SK-N-SH (cell line): ENCODE measurements around the gene NNT. TPM values are rescaled to one million over a fixed set of nuclear protein-coding genes. Genes with fewer than 3 reads are reported as not detected.

Source experiments
- CTCF ChIA-PET: fragments of 300-600, 350-600 bp; formaldehyde crosslinking; extraction: SDS; loops from one replicate; lab custom pipeline; 2021; lab: Yijun Ruan, JAX
- POLR2A ChIA-PET: fragments of 350-600 bp; sonication (Branson Sonifier 250); formaldehyde crosslinking; extraction: SDS; loops from one replicate; lab custom pipeline; 2020; ENCODE audit warnings: antibody characterized with exemption, inconsistent platforms; lab: Yijun Ruan, JAX
- DNase-seq: peaks from one replicate; pipeline ENCODE4 v3.0.0; 2012
- H2AFZ ChIP-seq: fragments of 200-600 bp; sonication (generic); 2 replicates; pipeline ENCODE4 v1.8.1; 2016; ENCODE audit warnings: antibody characterized with exemption, mild to moderate bottlenecking, low read depth
- H3F3A ChIP-seq: fragments of 200-600 bp; sonication (generic); replicated peaks from 2 replicates; pipeline ENCODE3; 2016; ENCODE audit warnings: antibody characterized with exemption, mild to moderate bottlenecking; ENCODE audit not compliant: insufficient read depth
- H3K27ac ChIP-seq, 2 experiments: fragments of 200-500 bp in 1 of 2; fragments of 200-600 bp in 1 of 2; sonication (Bioruptor generic) in 1 of 2; sonication (generic), shearing (Covaris generic) in 1 of 2; 2 replicates each; pipeline versions ENCODE4 v1.5.1 to v1.6.1; 2014 to 2016; ENCODE audit warnings: low read depth in 2 of 2, inconsistent platforms in 1 of 2, low read length in 1 of 2, mild to moderate bottlenecking in 1 of 2, mixed read lengths in 1 of 2
- H3K27me3 ChIP-seq: fragments of 200-600 bp; sonication (generic), shearing (Covaris generic); 2 replicates; pipeline ENCODE4 v1.6.1; 2016; ENCODE audit warnings: mixed run types; ENCODE audit not compliant: insufficient read depth
- H3K36me3 ChIP-seq, 2 experiments: fragments of 200-500 bp in 1 of 2; fragments of 200-600 bp in 1 of 2; sonication (Bioruptor generic) in 1 of 2; sonication (generic) in 1 of 2; replicated peaks in 1 of 2; 2 replicates each; pipeline versions ENCODE3 to v1.5.1; 2014 to 2016; ENCODE audit warnings: low read length in 1 of 2, mild to moderate bottlenecking in 1 of 2; ENCODE audit not compliant: insufficient read depth in 2 of 2, control insufficient read depth in 1 of 2
- H3K4me1 ChIP-seq, 2 experiments: fragments of 200-500 bp in 1 of 2; fragments of 200-600 bp in 1 of 2; sonication (Bioruptor generic) in 1 of 2; sonication (generic), shearing (Covaris generic) in 1 of 2; 2 replicates each; pipeline versions ENCODE4 v1.5.1 to v1.6.1; 2014 to 2016; ENCODE audit warnings: low read depth in 1 of 2, low read length in 1 of 2, mixed run types in 1 of 2; ENCODE audit not compliant: insufficient read depth in 2 of 2, control insufficient read depth in 1 of 2
- H3K4me2 ChIP-seq: fragments of 200-600 bp; sonication (generic), shearing (Covaris generic); 2 replicates; pipeline ENCODE4 v1.6.1; 2017; ENCODE audit warnings: mixed run types
- H3K4me3 ChIP-seq, 2 experiments: fragments of 200-500 bp in 1 of 2; fragments of 200-600 bp in 1 of 2; sonication (Bioruptor generic) in 1 of 2; sonication (generic), shearing (Covaris generic) in 1 of 2; 2 replicates each; pipeline versions ENCODE4 v1.5.1 to v1.8.1; 2014 to 2016; ENCODE audit warnings: low read depth in 2 of 2, inconsistent platforms in 1 of 2, low read length in 1 of 2, mild to moderate bottlenecking in 1 of 2, mixed read lengths in 1 of 2, moderate library complexity in 1 of 2
- H3K79me2 ChIP-seq: fragments of 200-600 bp; sonication (generic); 2 replicates; pipeline ENCODE4 v1.8.1; 2017; ENCODE audit warnings: mild to moderate bottlenecking; ENCODE audit not compliant: insufficient read depth
- H3K9ac ChIP-seq: fragments of 200-600 bp; sonication (generic); 2 replicates; pipeline ENCODE4 v1.6.1; 2017; ENCODE audit warnings: mixed run types
- H3K9me2 ChIP-seq: fragments of 200-600 bp; sonication (generic); 2 replicates; pipeline ENCODE4 v1.6.1; 2017; ENCODE audit warnings: mixed run types
- H3K9me3 ChIP-seq: fragments of 200-600 bp; sonication (generic); 2 replicates; pipeline ENCODE4 v1.6.1; 2017; ENCODE audit warnings: mixed run types, mild to moderate bottlenecking, moderate library complexity
- H4K20me1 ChIP-seq: fragments of 200-600 bp; sonication (generic); 2 replicates; pipeline ENCODE4 v1.6.1; 2017; ENCODE audit warnings: mild to moderate bottlenecking, mixed run types; ENCODE audit not compliant: insufficient read depth
- CHD2 ChIP-seq: fragments of 150-350 bp; IDR thresholded peaks from 2 replicates; pipeline ENCODE4 v1.6.1; 2018; ENCODE audit warnings: low read length; ENCODE audit not compliant: partially characterized antibody
- CTCF ChIP-seq: fragments of 200-600 bp; sonication (generic); IDR thresholded peaks from 2 replicates; pipeline ENCODE4 v1.6.1; 2017; ENCODE audit warnings: antibody characterized with exemption, mild to moderate bottlenecking, moderate library complexity
- EP300 ChIP-seq, 2 experiments: IDR thresholded peaks; 2 replicates each; pipeline versions ENCODE4 v1.4.0 to v1.6.1; 2012; ENCODE audit warnings: borderline replicate concordance in 1 of 2, low read depth in 1 of 2, low read length in 1 of 2
- EZH2phosphoT487 ChIP-seq: fragments of 200-600 bp; sonication (generic); IDR thresholded peaks from 2 replicates; pipeline ENCODE4 v1.6.1; 2017; ENCODE audit warnings: low read depth, mixed run types, mild to moderate bottlenecking, antibody characterized with exemption, moderate library complexity, borderline replicate concordance
- FOSL2 ChIP-seq: IDR thresholded peaks from 2 replicates; pipeline ENCODE4 v1.4.0; 2012; ENCODE audit warnings: low read depth, mild to moderate bottlenecking, moderate library complexity, borderline replicate concordance
- GABPA ChIP-seq: IDR thresholded peaks from 2 replicates; pipeline ENCODE4 v1.4.0; 2012; ENCODE audit warnings: low read depth, mild to moderate bottlenecking
- GATA2 ChIP-seq: sonication (generic); formaldehyde crosslinking; IDR thresholded peaks from 2 replicates; pipeline ENCODE4 v1.5.0; 2020; ENCODE audit warnings: mild to moderate bottlenecking, missing genetic modification reagents
- JUND ChIP-seq: IDR thresholded peaks from 2 replicates; pipeline ENCODE4 v1.4.0; 2012
- MAX ChIP-seq: IDR thresholded peaks from 2 replicates; pipeline ENCODE4 v1.4.0; 2012; ENCODE audit warnings: low read depth
- NRF1 ChIP-seq: IDR thresholded peaks from 2 replicates; pipeline ENCODE4 v1.6.1; 2012; ENCODE audit warnings: low read depth, mild to moderate bottlenecking, low read length
- PBX3 ChIP-seq: IDR thresholded peaks from 2 replicates; pipeline ENCODE4; 2012
- RAD21 ChIP-seq: IDR thresholded peaks from 2 replicates; pipeline ENCODE4 v1.6.1; 2012; ENCODE audit warnings: mild to moderate bottlenecking, low read length
- RXRA ChIP-seq: IDR thresholded peaks from 2 replicates; pipeline ENCODE4 v1.4.0; 2012; ENCODE audit warnings: low read depth, mild to moderate bottlenecking, borderline replicate concordance
- SIN3A ChIP-seq: IDR thresholded peaks from 2 replicates; pipeline ENCODE4 v1.6.1; 2012; ENCODE audit warnings: low read depth, mild to moderate bottlenecking, low read length, moderate library complexity, borderline replicate concordance
- TAF1 ChIP-seq: IDR thresholded peaks from 2 replicates; pipeline ENCODE4 v1.6.1; 2012; ENCODE audit warnings: low read depth, mild to moderate bottlenecking, low read length, moderate library complexity, borderline replicate concordance
- TCF12 ChIP-seq: IDR thresholded peaks from 2 replicates; pipeline ENCODE4 v1.4.0; 2012
- USF1 ChIP-seq: IDR thresholded peaks from 2 replicates; pipeline ENCODE4 v1.4.0; 2012; ENCODE audit warnings: low read depth, borderline replicate concordance
- YY1 ChIP-seq: IDR thresholded peaks from 2 replicates; pipeline ENCODE4 v1.4.0; 2012; ENCODE audit warnings: low read depth, mild to moderate bottlenecking
- WGBS: methylation state at CpG from one replicate; pipeline ENCODE4 v1.1.6; 2017; ENCODE audit warnings: low lambda C conversion rate; 5-methylcytosine and 5-hydroxymethylcytosine counted together
- polyA plus RNA-seq, 3 experiments: library from polyadenylated mRNA; depleted of rRNA; stranded (reverse); fragments of >200 nt; gene quantifications; 2 replicates each; pipeline ENCODE4 v1.2.3, GENCODE V29; 2012

NNT gene
- polyA plus RNA-seq, 1 of the 3 experiments (the other 2 are of a cell fraction) = 21.9 TPM

- H3K36me3 ChIP-seq = peaks cover 45 to 46% of the 10 kb centered on the region in 2 experiments
- H3K9me2 ChIP-seq = no peaks in the 10 kb centered on the region
- H3K4me2 ChIP-seq = peak overlapping the region; percentile 5; the same call in 1 of the 2 replicates
- DNase-seq = no peak
- no peak overlapping the region for H2AFZ ChIP-seq
- TF ChIP-seq TCF12 = no peak
- peak; percentile 25; the same call in 1 of the 2 replicates for TF ChIP-seq PBX3
- TF ChIP-seq EP300 (IDR thresholded peaks at IDR 0.05; ENCODE audit: borderline replicate concordance in 1 of 2, low read depth in 1 of 2, low read length in 1 of 2) = 0 out of 4 replicates have a peak, but pooled peaks of 1 of the 2 experiments have one; percentile 14
- POLR2A ChIA-PET = no interaction called here
- no peaks in the 10 kb centered on the region for H3K9me3 ChIP-seq
- CTCF ChIA-PET = interaction anchor here (1.8 to 2.9 kb wide), 2 partner anchors 19 to 27 kb away, joined by 4 to 11 read pairs; no protein-coding TSS in a partner anchor
- no peaks in the 10 kb centered on the region for H3K27me3 ChIP-seq
- peak overlapping the region in 1 of 2 experiments; percentile 54; a peak in 2 of 4 replicates for H3K27ac ChIP-seq
- no peaks in the 10 kb centered on the region for H4K20me1 ChIP-seq
- H3F3A ChIP-seq = peaks cover 16% of the 10 kb centered on the region
- no peak overlapping the region for H3K9ac ChIP-seq
- no peaks in the 10 kb centered on the region for H3K4me1 ChIP-seq
- H3K79me2 ChIP-seq = no peaks in the 10 kb centered on the region
- 53% methylated on average over 1 of the region's 1 CpG for WGBS
- no peak overlapping the region for H3K4me3 ChIP-seq
Observed at GRCh38 chr5:43658509-43658908, 55.5 kb downstream of the NNT start.

- no peak overlapping the region for H3K4me3 ChIP-seq
- peak overlapping the region in 1 of 2 experiments; percentile 54; a peak in 2 of 4 replicates for H3K27ac ChIP-seq
- DNase-seq = no peak
- ChIA-PET POLR2A (no interaction called here), CTCF (interaction anchor here (1.8 to 2.9 kb wide), 2 partner anchors 19 to 28 kb away, joined by 4 to 11 read pairs; no protein-coding TSS in a partner anchor)
- TF ChIP-seq CTCF (no peak), SIN3A (no peak), RXRA (no peak), RAD21 (no peak), EZH2phosphoT487 (no peak), TCF12 (no peak), USF1 (no peak), TAF1 (no peak), YY1 (no peak), GATA2 (CRISPR knock-in tag) (no peak), NRF1 (no peak), JUND (no peak), FOSL2 (no peak), MAX (no peak), CHD2 (no peak), EP300 (IDR thresholded peaks at IDR 0.05; ENCODE audit: borderline replicate concordance in 1 of 2, low read depth in 1 of 2, low read length in 1 of 2) (no peak), GABPA (no peak)
- H3K27me3 ChIP-seq = no peaks in the 10 kb centered on the region
- WGBS = 91% methylated on average over 4 of the region's 4 CpGs
- no peaks in the 10 kb centered on the region for H3K79me2 ChIP-seq
- H4K20me1 ChIP-seq = no peaks in the 10 kb centered on the region
- H2AFZ ChIP-seq = no peak overlapping the region
- H3K9me3 ChIP-seq = no peaks in the 10 kb centered on the region
- peaks cover 44 to 46% of the 10 kb centered on the region in 2 experiments for H3K36me3 ChIP-seq
- H3K9me2 ChIP-seq = no peaks in the 10 kb centered on the region
- no peak overlapping the region for H3K9ac ChIP-seq
- no peaks in the 10 kb centered on the region for H3K4me1 ChIP-seq
- H3K4me2 ChIP-seq = no peak overlapping the region
- peaks cover 16% of the 10 kb centered on the region for H3F3A ChIP-seq
Observed at GRCh38 chr5:43659075-43659474, 56.1 kb downstream of the NNT start.
